Heart right ventricle (tissue), 16 donors: Measurements from ENCODE around the gene TMEM181. TPM values are rescaled to one million over a fixed set of nuclear protein-coding genes. Genes with fewer than 3 reads are reported as not detected.

Experiments used
- ATAC-seq, 8 donors: fragments of 200-7000 bp; cut with Tn5 transposase; one replicate each; pipeline ENCODE4 v1.9.1; 2020; ENCODE audit warnings: mild to moderate bottlenecking in 8 of 8, moderate library complexity in 8 of 8, moderate number of reproducible peaks in 1 of 8
- DNase-seq, 2 donors: peaks; one replicate each; pipeline ENCODE4 v3.0.0-alpha.2; 2020
- H3K27ac ChIP-seq, 10 donors: fragments of 200-600 bp; sonication (generic) in 2 of 10; one replicate each; pipeline versions ENCODE4 v1.5.0 to v1.8.0; 2020 to 2022; ENCODE audit warnings: mild to moderate bottlenecking in 3 of 10
- H3K27me3 ChIP-seq, 7 donors: fragments of 200-600 bp; one replicate each; pipeline ENCODE4 v1.8.0; 2021 to 2022; ENCODE audit warnings: mild to moderate bottlenecking in 2 of 7
- H3K36me3 ChIP-seq, 9 donors: fragments of 200-600 bp; sonication (generic) in 1 of 9; one replicate each; pipeline versions ENCODE4 v1.5.0 to v1.8.0; 2020 to 2022; ENCODE audit warnings: mild to moderate bottlenecking in 2 of 9
- H3K4me1 ChIP-seq, 9 donors: fragments of 200-600 bp; sonication (generic) in 1 of 9; one replicate each; pipeline versions ENCODE4 v1.5.0 to v1.8.0; 2020 to 2022; ENCODE audit warnings: mild to moderate bottlenecking in 4 of 9
- H3K4me3 ChIP-seq, 10 donors: fragments of 200-600 bp; sonication (generic) in 2 of 10; one replicate each; pipeline versions ENCODE4 v1.5.0 to v1.8.0; 2020 to 2022; ENCODE audit warnings: mild to moderate bottlenecking in 7 of 10, moderate library complexity in 2 of 10
- H3K9me3 ChIP-seq, 11 donors: fragments of 200-600 bp in 10 of 11; sonication (generic) in 2 of 11; one replicate each; pipeline versions ENCODE4 v1.5.0 to v1.8.0; 2013 to 2022; ENCODE audit warnings: mild to moderate bottlenecking in 2 of 11, control low read depth in 1 of 11, moderate library complexity in 1 of 11
- CTCF ChIP-seq, 9 donors: fragments of 200-600 bp; sonication (generic) in 2 of 9; IDR thresholded peaks; one replicate each; pipeline versions ENCODE4 v1.5.0 to v1.8.0; 2021 to 2022; ENCODE audit warnings: antibody characterized with exemption in 9 of 9, mild to moderate bottlenecking in 5 of 9, moderate library complexity in 1 of 9
- WGBS, 2 donors: extraction: QIAGEN DNeasy Blood & Tissue Kit; methylation state at CpG; one replicate each; pipeline ENCODE4 v1.1.7; 2013; ENCODE audit warnings: inconsistent platforms in 1 of 2; 5-methylcytosine and 5-hydroxymethylcytosine counted together
- intact Hi-C, 10 donors: fragments of 100-400 bp; cut with DNase I; formaldehyde crosslinking; loops; one replicate each; pipeline versions ENCODE4 v1.11.1 to v1.14.2; 2022
- polyA plus RNA-seq, 2 donors: library from polyadenylated mRNA; stranded (reverse); fragments of 200-250 nt; gene quantifications; one replicate each; pipeline ENCODE4 v1.2.3, GENCODE V29; 2013
- total RNA-seq, 10 donors: library from RNA; stranded (reverse); fragmentation: NEBNext Ultra II Directional in 3 of 10; extraction: Animal tissue kit (Norgen Biotek cat#: 25700) in 3 of 10; gene quantifications; one replicate each; pipeline versions ENCODE4 v1.2.1 to v1.2.4, GENCODE V29; 2021 to 2023
- donor health status: Arrhythmogenic right ventricular cardiomyopathy.
- donor health status: ischemic (EF 13 %, LVEDD 7.1; RV severe dilation, severe dysfunction).
- donor health status: healthy with polysubstance abuse.
- donor health status: DM: no; HTN: yes; CAD: no.
- donor health status: DM: no; HTN: no; CAD: no.
- donor health status: ischemic (EF 25% LVEDD 6.9; RV normal size, moderate dysfunction).
- donor health status: ischemic (EF 25% LVEDD 5.7; RV mildly dilated, moderate dysfunction).
- donor health status: healthy.
- donor health status: DM: yes; HTN: yes; CAD: no.
- donor health status: Ischemic cardiomyopathy.
- donor health status: ischemic (EF 35%, LVEDD 5.7; RV mildly dilated, moderate dysfunction).
- donor health status: nonischemic (EF 11% LVEDD 7.7; RV severe dilation, severe dysfunction).
- donor health status: DM: yes; HTN: yes; CAD: no.
- donor health status: PGD.
- donor health status: ischemic (EF 29% LVEDD 5.4; RV normal size, mild dysfunction).
- donor health status: nonischemic (EF 23%, LVEDD 6.1; RV moderate dilation, normal function).

TMEM181 gene
- total and polyA plus RNA-seq, 12 donors, result 5.9 to 13.4 (median 9.6) TPM

- no peak for TF ChIP-seq CTCF (IDR thresholded peaks at IDR 0.05)
- ATAC-seq, result no peak
- no peak for DNase-seq
- Histone ChIP-seq H3K27me3 (no peaks in the 10 kb centered on the region), H3K27ac (peak overlapping the region in 2 of 10 donors; percentile 28 to 30), H3K4me3 (no peak overlapping the region), H3K9me3 (no peaks in the 10 kb centered on the region), H3K4me1 (peaks cover 8 to 30% (median 17%) of the 10 kb centered on the region in 9 donors), H3K36me3 (peaks cover 0 to 85% (median 6%) of the 10 kb centered on the region in 9 donors)
- intact Hi-C loops, result loop anchor here in 3 of 10 donors (10.0 kb wide), 2 partner anchors 57 to 67 kb away; no protein-coding TSS in a partner anchor
- WGBS, 2 donors, result 86 to 92% methylated on average over 20 of the region's 20 CpGs
Measured at GRCh38 chr6:158627168-158627939, 67.5 kb downstream of the TMEM181 start.

- Histone ChIP-seq H3K27ac (no peak overlapping the region), H3K36me3 (peaks cover 0 to 85% (median 6%) of the 10 kb centered on the region in 9 donors), H3K4me3 (no peak overlapping the region), H3K27me3 (no peaks in the 10 kb centered on the region), H3K9me3 (no peaks in the 10 kb centered on the region), H3K4me1 (peaks cover 8 to 35% (median 22%) of the 10 kb centered on the region in 9 donors)
- DNase-seq (no peak), ATAC-seq (no peak)
- no peak for TF ChIP-seq CTCF (IDR thresholded peaks at IDR 0.05)
- intact Hi-C loops, result loop anchor here in 3 of 10 donors (10.0 kb wide), 2 partner anchors 57 to 67 kb away; no protein-coding TSS in a partner anchor
- 83 to 87% methylated on average over 9 of the region's 9 CpGs for WGBS, 2 donors
Measured at GRCh38 chr6:158627940-158628211, 68.0 kb downstream of the TMEM181 start.

GRCh38 chr6:158628542-158628941 lies 68.7 kb downstream of the TMEM181 start:
- TF ChIP-seq CTCF (IDR thresholded peaks at IDR 0.05), result no peak
- intact Hi-C loops, result loop anchor here in 3 of 10 donors (10.0 kb wide), 2 partner anchors 56 to 66 kb away; no protein-coding TSS in a partner anchor
- Histone ChIP-seq H3K4me3 (no peak overlapping the region), H3K27ac (no peak overlapping the region), H3K36me3 (peaks cover 0 to 91% (median 6%) of the 10 kb centered on the region in 9 donors), H3K9me3 (no peaks in the 10 kb centered on the region), H3K27me3 (no peaks in the 10 kb centered on the region), H3K4me1 (peaks cover 8 to 35% (median 22%) of the 10 kb centered on the region in 9 donors)
- 92% methylated on average over 17 of the region's 17 CpGs for WGBS, 2 donors
- ATAC-seq (no peak), DNase-seq (no peak)

- peak overlapping the region in 1 of 10 donors; percentile 84 for H3K27ac ChIP-seq
- 82 to 83% methylated on average over 20 of the region's 20 CpGs for WGBS, 2 donors
- H3K9me3 ChIP-seq, result no peaks in the 10 kb centered on the region
- no peaks in the 10 kb centered on the region for H3K27me3 ChIP-seq
- ATAC-seq (peak in 6 of 8 donors; percentile 26 to 43 (median 36)), DNase-seq (no peak)
- TF ChIP-seq CTCF (IDR thresholded peaks at IDR 0.05), result peak in 6 of 9 donors; percentile 28 to 60 (median 48)
- H3K36me3 ChIP-seq, result peaks cover 0 to 93% (median 12%) of the 10 kb centered on the region in 9 donors
- intact Hi-C loops, result loop anchor here in 7 of 10 donors (5.0 to 10.0 kb wide), 3 partner anchors 55 to 65 kb away; no protein-coding TSS in a partner anchor
- no peak overlapping the region for H3K4me3 ChIP-seq
- H3K4me1 ChIP-seq, result peaks cover 8 to 35% (median 22%) of the 10 kb centered on the region in 9 donors
Measured at GRCh38 chr6:158629367-158630221, 69.7 kb downstream of the TMEM181 start.
